Measurements from ENCODE around the gene ATP6V1G1.

- no peak for TF ChIP-seq CTCF (IDR thresholded peaks at IDR 0.05)
- no peak for TF ChIP-seq POLR2A (IDR thresholded peaks at IDR 0.05)
Measured at GRCh38 chr9:114603248-114603647, 15.7 kb downstream of the ATP6V1G1 start.
